MM.1S (cell line): ENCODE data around the gene BAIAP3.

ENCODE experiments used
- DNase-seq: peaks from one replicate; pipeline ENCODE4 v3.0.0-alpha.2; 2015
- H2AFZ ChIP-seq: fragments of 300-600 bp; sonication (generic); 2 replicates; pipeline ENCODE4 v1.6.0; 2016; ENCODE audit warnings: antibody characterized with exemption, low read length
- H3F3A ChIP-seq: fragments of 300-600 bp; sonication (generic); 2 replicates; pipeline ENCODE4 v1.6.1; 2016; ENCODE audit warnings: mild to moderate bottlenecking, antibody characterized with exemption, low read length, moderate library complexity, mixed read lengths; ENCODE audit not compliant: insufficient read depth
- H3K27ac ChIP-seq: fragments of 300-600 bp; sonication (generic); 2 replicates; pipeline ENCODE4 v1.5.1; 2016; ENCODE audit warnings: mild to moderate bottlenecking, low read length
- H3K27me3 ChIP-seq: fragments of 300-600 bp; sonication (generic); replicated peaks from 2 replicates; pipeline ENCODE4 v1.6.0; 2016; ENCODE audit warnings: low read length; ENCODE audit not compliant: insufficient read depth
- H3K36me3 ChIP-seq: fragments of 300-600 bp; sonication (generic); replicated peaks from 2 replicates; pipeline ENCODE4 v1.6.1; 2016; ENCODE audit warnings: mild to moderate bottlenecking, low read length, mixed read lengths; ENCODE audit not compliant: insufficient read depth
- H3K4me1 ChIP-seq: fragments of 300-600 bp; sonication (generic); 2 replicates; pipeline ENCODE4 v1.6.1; 2016; ENCODE audit warnings: low read length, mixed read lengths
- H3K4me2 ChIP-seq: fragments of 300-600 bp; sonication (generic); 2 replicates; pipeline ENCODE4 v1.6.0; 2016; ENCODE audit warnings: low read depth, low read length
- H3K4me3 ChIP-seq: fragments of 300-600 bp; sonication (generic); 2 replicates; pipeline ENCODE4 v1.5.1; 2016; ENCODE audit warnings: low read length, mixed read lengths
- H3K79me2 ChIP-seq: fragments of 300-600 bp; sonication (generic); 2 replicates; pipeline ENCODE4 v1.6.1; 2016; ENCODE audit warnings: mixed run types, low read length, mixed read lengths
- H3K9ac ChIP-seq: fragments of 300-600 bp; sonication (generic); 2 replicates; pipeline ENCODE4 v1.6.1; 2016; ENCODE audit warnings: low read length, mixed read lengths
- H3K9me2 ChIP-seq: fragments of 300-600 bp; sonication (generic); replicated peaks from 2 replicates; pipeline ENCODE4 v1.6.1; 2016; ENCODE audit warnings: mild to moderate bottlenecking, low read length, mixed read lengths; ENCODE audit not compliant: insufficient read depth
- H3K9me3 ChIP-seq: fragments of 300-600 bp; sonication (generic); replicated peaks from 2 replicates; pipeline ENCODE4 v1.6.1; 2016; ENCODE audit warnings: mild to moderate bottlenecking, low read length, mixed read lengths; ENCODE audit not compliant: insufficient read depth
- H4K20me1 ChIP-seq: fragments of 300-600 bp; sonication (generic); 2 replicates; pipeline ENCODE4 v1.6.1; 2016; ENCODE audit warnings: mild to moderate bottlenecking, low read length, moderate library complexity, mixed read lengths; ENCODE audit not compliant: insufficient read depth
- CTCF ChIP-seq: fragments of 300-600 bp; sonication (generic); IDR thresholded peaks from 2 replicates; pipeline ENCODE4 v1.5.1; 2016; ENCODE audit warnings: antibody characterized with exemption, low read length, mixed read lengths
- EZH2 ChIP-seq: fragments of 300-600 bp; sonication (generic); optimal IDR thresholded peaks from 2 replicates; pipeline ENCODE3; 2017; ENCODE audit warnings: low read depth, mild to moderate bottlenecking, antibody characterized with exemption, low read length, mixed read lengths
- EZH2phosphoT487 ChIP-seq: fragments of 300-600 bp; sonication (generic); IDR thresholded peaks from 2 replicates; pipeline ENCODE4 v1.6.1; 2018; ENCODE audit warnings: antibody characterized with exemption, low read length

The BAIAP3 gene

GRCh38 chr16:1390239-1390779 is 56.9 kb downstream of the BAIAP3 start:
- no peak overlapping the region for H3K9ac ChIP-seq
- H3K4me1 ChIP-seq = no peaks in the 10 kb centered on the region
- no peaks in the 10 kb centered on the region for H3K9me2 ChIP-seq
- no peaks in the 10 kb centered on the region for H4K20me1 ChIP-seq
- no peaks in the 10 kb centered on the region; the same call in 1 of the 2 replicates for H3K79me2 ChIP-seq
- no peaks in the 10 kb centered on the region for H3K36me3 ChIP-seq
- no peak overlapping the region for H2AFZ ChIP-seq
- no peak for DNase-seq
- no peaks in the 10 kb centered on the region for H3F3A ChIP-seq
- no peak overlapping the region for H3K4me2 ChIP-seq
- H3K4me3 ChIP-seq = no peak overlapping the region
- no peaks in the 10 kb centered on the region for H3K9me3 ChIP-seq
- TF ChIP-seq EZH2 (no peak), CTCF (no peak), EZH2phosphoT487 (no peak)
- H3K27ac ChIP-seq = no peak overlapping the region
- H3K27me3 ChIP-seq = no peaks in the 10 kb centered on the region

GRCh38 chr16:1392826-1393225 is 59.4 kb downstream of the BAIAP3 start:
- Histone ChIP-seq H3K27ac (no peak overlapping the region), H3K4me2 (no peak overlapping the region), H2AFZ (no peak overlapping the region), H3K4me3 (no peak overlapping the region), H3K9me3 (no peaks in the 10 kb centered on the region), H3K79me2 (no peaks in the 10 kb centered on the region; the same call in 1 of the 2 replicates), H4K20me1 (no peaks in the 10 kb centered on the region), H3K27me3 (no peaks in the 10 kb centered on the region), H3K36me3 (no peaks in the 10 kb centered on the region), H3K9me2 (no peaks in the 10 kb centered on the region), H3K9ac (no peak overlapping the region), H3F3A (no peaks in the 10 kb centered on the region), H3K4me1 (no peaks in the 10 kb centered on the region)
- no peak for TF ChIP-seq EZH2
- TF ChIP-seq EZH2phosphoT487 = no peak
- no peak for TF ChIP-seq CTCF
- no peak for DNase-seq

GRCh38 chr16:1393613-1394176 is 60.2 kb downstream of the BAIAP3 start:
- no peak overlapping the region for H3K4me2 ChIP-seq
- no peaks in the 10 kb centered on the region for H3K9me2 ChIP-seq
- no peaks in the 10 kb centered on the region for H3K4me1 ChIP-seq
- no peaks in the 10 kb centered on the region for H3K27me3 ChIP-seq
- no peak overlapping the region for H2AFZ ChIP-seq
- no peaks in the 10 kb centered on the region for H3K9me3 ChIP-seq
- H4K20me1 ChIP-seq = no peaks in the 10 kb centered on the region
- no peak for DNase-seq
- H3F3A ChIP-seq = no peaks in the 10 kb centered on the region
- H3K36me3 ChIP-seq = no peaks in the 10 kb centered on the region
- no peak overlapping the region for H3K27ac ChIP-seq
- H3K9ac ChIP-seq = no peak overlapping the region
- no peak overlapping the region for H3K4me3 ChIP-seq
- TF ChIP-seq EZH2 (no peak), CTCF (no peak), EZH2phosphoT487 (no peak)
- H3K79me2 ChIP-seq = no peaks in the 10 kb centered on the region
